Activated CD4-positive, alpha-beta memory T cell treated with anti-CD3 and anti-CD28 coated beads for 36 hours (primary cell): ENCODE results near the gene EFHD2. TPM values are rescaled to one million over a fixed set of nuclear protein-coding genes. Genes with fewer than 3 reads are reported as not detected.

Experiments used
- CTCF ChIA-PET: fragments of 350-600 bp; sonication (Branson Sonifier 250); formaldehyde crosslinking; loops from one replicate; lab custom pipeline; 2021; ENCODE audit warnings: antibody characterized with exemption, inconsistent platforms; lab: Charles Lee
- POLR2A ChIA-PET: fragments of 350-600 bp; sonication (Branson Sonifier 250); formaldehyde crosslinking; loops from one replicate; lab custom pipeline; 2021; ENCODE audit warnings: antibody characterized with exemption; lab: Charles Lee
- DNase-seq: peaks from one replicate; pipeline ENCODE4 v3.0.0-alpha.2; 2020
- H3K27ac Mint-ChIP-seq: one replicate; pipeline ENCODE4 v1.8.0; 2021; ENCODE audit warnings: mixed read lengths
- H3K27me3 Mint-ChIP-seq: one replicate; pipeline ENCODE4 v1.8.0; 2021; ENCODE audit warnings: mixed read lengths
- H3K36me3 Mint-ChIP-seq: one replicate; pipeline ENCODE4 v1.8.0; 2021; ENCODE audit warnings: mixed read lengths
- H3K4me1 Mint-ChIP-seq: one replicate; pipeline ENCODE4 v1.8.0; 2021; ENCODE audit warnings: low read depth, mixed read lengths
- H3K4me3 Mint-ChIP-seq: one replicate; pipeline ENCODE4 v1.8.0; 2021; ENCODE audit warnings: mild to moderate bottlenecking, mixed read lengths
- H3K9me3 Mint-ChIP-seq: one replicate; pipeline ENCODE4 v1.8.0; 2021; ENCODE audit warnings: mixed read lengths
- intact Hi-C: fragments of 100-400 bp; cut with micrococcal nuclease; formaldehyde crosslinking; loops from one replicate; pipeline ENCODE4 v1.15.1; 2023
- total RNA-seq, 2 experiments: library from RNA; stranded (reverse); gene quantifications; one replicate each; pipeline ENCODE4 v1.2.3, GENCODE V29; 2021

Gene EFHD2
- total RNA-seq, 2 experiments from 2014 or later, result 60.4 to 61.3 TPM

GRCh38 chr1:15393475-15394257 is 16.0 kb upstream of the EFHD2 start:
- Mint-ChIP-seq H3K27me3 (peaks cover 6% of the 10 kb centered on the region), H3K36me3 (no peaks in the 10 kb centered on the region), H3K9me3 (no peaks in the 10 kb centered on the region), H3K4me3 (no peak overlapping the region), H3K4me1 (no peaks in the 10 kb centered on the region), H3K27ac (no peak overlapping the region)
- ChIA-PET CTCF (no interaction called here), POLR2A (no interaction called here)
- intact Hi-C loops, result no loop called here
- DNase-seq, result no peak

GRCh38 chr1:15394258-15394690 is 15.4 kb upstream of the EFHD2 start:
- POLR2A ChIA-PET, result no interaction called here
- H3K27ac Mint-ChIP-seq, result no peak overlapping the region
- H3K4me3 Mint-ChIP-seq, result no peak overlapping the region
- DNase-seq, result no peak
- intact Hi-C loops, result no loop called here
- H3K36me3 Mint-ChIP-seq, result no peaks in the 10 kb centered on the region
- CTCF ChIA-PET, result no interaction called here
- H3K4me1 Mint-ChIP-seq, result no peaks in the 10 kb centered on the region
- H3K9me3 Mint-ChIP-seq, result peaks cover 1% of the 10 kb centered on the region
- H3K27me3 Mint-ChIP-seq, result peaks cover 5% of the 10 kb centered on the region

- Mint-ChIP-seq H3K27ac (no peak overlapping the region), H3K4me1 (no peaks in the 10 kb centered on the region), H3K36me3 (no peaks in the 10 kb centered on the region), H3K9me3 (peaks cover 9% of the 10 kb centered on the region), H3K4me3 (no peak overlapping the region), H3K27me3 (peaks cover 2% of the 10 kb centered on the region)
- intact Hi-C loops, result no loop called here
- CTCF ChIA-PET, result no interaction called here
- DNase-seq, result no peak
- POLR2A ChIA-PET, result no interaction called here
These were observed 12.5 kb upstream of the EFHD2 start for GRCh38 chr1:15397236-15397635.

- Mint-ChIP-seq H3K4me1 (no peaks in the 10 kb centered on the region), H3K9me3 (peaks cover 9% of the 10 kb centered on the region), H3K4me3 (no peak overlapping the region), H3K36me3 (no peaks in the 10 kb centered on the region), H3K27ac (no peak overlapping the region), H3K27me3 (no peaks in the 10 kb centered on the region)
- ChIA-PET POLR2A (interaction anchor here (0.8 kb wide), 1 partner anchor 17 kb away, joined by 3 read pairs; no protein-coding TSS in a partner anchor), CTCF (interaction anchor here (2.7 kb wide), 1 partner anchor 76 kb away, joined by 8 read pairs; no protein-coding TSS in a partner anchor)
- intact Hi-C loops, result no loop called here
- no peak for DNase-seq
These were observed 10.0 kb upstream of the EFHD2 start for GRCh38 chr1:15399710-15400109.

- Mint-ChIP-seq H3K9me3 (peaks cover 9% of the 10 kb centered on the region), H3K27me3 (no peaks in the 10 kb centered on the region), H3K4me3 (no peak overlapping the region), H3K27ac (no peak overlapping the region), H3K36me3 (no peaks in the 10 kb centered on the region), H3K4me1 (no peaks in the 10 kb centered on the region)
- ChIA-PET POLR2A (no interaction called here), CTCF (interaction anchor here (0.5 to 2.7 kb wide), 2 partner anchors 69 to 77 kb away, joined by 3 to 8 read pairs; no protein-coding TSS in a partner anchor)
- intact Hi-C loops, result no loop called here
- DNase-seq, result no peak
These were observed 9.1 kb upstream of the EFHD2 start for GRCh38 chr1:15400627-15401026.

GRCh38 chr1:15401391-15402055 is 8.2 kb upstream of the EFHD2 start:
- no peaks in the 10 kb centered on the region for H3K27me3 Mint-ChIP-seq
- ChIA-PET POLR2A (no interaction called here), CTCF (interaction anchor here (0.5 to 2.7 kb wide), 2 partner anchors 70 to 78 kb away, joined by 3 to 8 read pairs; no protein-coding TSS in a partner anchor)
- no peaks in the 10 kb centered on the region for H3K4me1 Mint-ChIP-seq
- no peaks in the 10 kb centered on the region for H3K36me3 Mint-ChIP-seq
- peaks cover 9% of the 10 kb centered on the region for H3K9me3 Mint-ChIP-seq
- DNase-seq, result no peak
- intact Hi-C loops, result no loop called here
- no peak overlapping the region for H3K27ac Mint-ChIP-seq
- H3K4me3 Mint-ChIP-seq, result no peak overlapping the region

GRCh38 chr1:15402809-15403450 is 6.8 kb upstream of the EFHD2 start:
- POLR2A ChIA-PET, result no interaction called here
- Mint-ChIP-seq H3K4me3 (no peak overlapping the region), H3K27me3 (no peaks in the 10 kb centered on the region), H3K27ac (no peak overlapping the region), H3K4me1 (no peaks in the 10 kb centered on the region), H3K36me3 (no peaks in the 10 kb centered on the region), H3K9me3 (peaks cover 9% of the 10 kb centered on the region)
- intact Hi-C loops, result no loop called here
- CTCF ChIA-PET, result no interaction called here
- no peak for DNase-seq

- peaks cover 2% of the 10 kb centered on the region for H3K4me1 Mint-ChIP-seq
- no peak for DNase-seq
- intact Hi-C loops, result no loop called here
- H3K4me3 Mint-ChIP-seq, result no peak overlapping the region
- no peaks in the 10 kb centered on the region for H3K27me3 Mint-ChIP-seq
- H3K27ac Mint-ChIP-seq, result no peak overlapping the region
- no peaks in the 10 kb centered on the region for H3K36me3 Mint-ChIP-seq
- CTCF ChIA-PET, result no interaction called here
- POLR2A ChIA-PET, result no interaction called here
- H3K9me3 Mint-ChIP-seq, result peaks cover 9% of the 10 kb centered on the region
These were observed 5.6 kb upstream of the EFHD2 start for GRCh38 chr1:15403962-15404580.

- ChIA-PET POLR2A (no interaction called here), CTCF (interaction anchor here (0.8 kb wide), 1 partner anchor 81 kb away, joined by 3 read pairs; no protein-coding TSS in a partner anchor)
- no peaks in the 10 kb centered on the region for H3K27me3 Mint-ChIP-seq
- no peak overlapping the region for H3K27ac Mint-ChIP-seq
- no peak overlapping the region for H3K4me3 Mint-ChIP-seq
- DNase-seq, result no peak
- no peaks in the 10 kb centered on the region for H3K36me3 Mint-ChIP-seq
- intact Hi-C loops, result loop anchor here (5.0 kb wide), 1 partner anchor 158 kb away; the partner anchor contains the start of gene FHAD1
- peaks cover 4% of the 10 kb centered on the region for H3K4me1 Mint-ChIP-seq
- H3K9me3 Mint-ChIP-seq, result no peaks in the 10 kb centered on the region
These were observed 4.4 kb upstream of the EFHD2 start for GRCh38 chr1:15405106-15405850.

GRCh38 chr1:15406614-15407559 is 2.8 kb upstream of the EFHD2 start:
- intact Hi-C loops, result loop anchor here (5.0 kb wide), 1 partner anchor 160 kb away; the partner anchor contains the start of gene FHAD1
- POLR2A ChIA-PET, result no interaction called here
- H3K27ac Mint-ChIP-seq, result no peak overlapping the region
- DNase-seq, result no peak
- no peaks in the 10 kb centered on the region for H3K9me3 Mint-ChIP-seq
- no peak overlapping the region for H3K4me3 Mint-ChIP-seq
- no peaks in the 10 kb centered on the region for H3K27me3 Mint-ChIP-seq
- H3K36me3 Mint-ChIP-seq, result no peaks in the 10 kb centered on the region
- H3K4me1 Mint-ChIP-seq, result peaks cover 10% of the 10 kb centered on the region
- CTCF ChIA-PET, result interaction anchor here (0.8 to 1.2 kb wide), 4 partner anchors 25 to 93 kb away, joined by 3 to 5 read pairs (median 4); no protein-coding TSS in a partner anchor
